HG02571 (cell line): ENCODE results near the gene FAM53C.

Source experiments
- ATAC-seq: cut with Tn5 transposase; IDR thresholded peaks from one replicate; pipeline ENCODE4 v1.9.1; 2021; ENCODE audit warnings: mild to moderate bottlenecking, moderate library complexity; ENCODE audit not compliant: unreplicated experiment

Gene FAM53C

DNA sequence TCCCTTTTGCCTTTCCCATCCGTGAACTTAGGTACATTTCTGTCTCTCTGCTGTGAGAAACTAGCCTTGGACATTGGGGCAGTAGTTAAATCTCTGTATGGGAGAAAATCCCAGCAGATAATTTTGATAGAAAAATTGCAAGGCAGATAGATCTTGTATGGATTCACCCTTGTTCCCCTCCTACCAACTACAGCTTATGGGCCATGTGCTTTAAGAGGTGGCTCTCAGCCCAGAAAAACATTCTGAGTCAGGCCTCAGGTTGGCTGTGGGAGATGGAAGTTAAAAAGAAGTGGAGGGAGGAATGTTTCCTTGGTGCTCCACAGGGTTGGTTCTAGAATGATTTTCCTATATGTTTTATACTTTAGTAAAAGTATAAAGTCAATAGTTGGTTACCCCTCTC lies 13.0 kb downstream of the FAM53C start:
- ATAC-seq = no peak

DNA sequence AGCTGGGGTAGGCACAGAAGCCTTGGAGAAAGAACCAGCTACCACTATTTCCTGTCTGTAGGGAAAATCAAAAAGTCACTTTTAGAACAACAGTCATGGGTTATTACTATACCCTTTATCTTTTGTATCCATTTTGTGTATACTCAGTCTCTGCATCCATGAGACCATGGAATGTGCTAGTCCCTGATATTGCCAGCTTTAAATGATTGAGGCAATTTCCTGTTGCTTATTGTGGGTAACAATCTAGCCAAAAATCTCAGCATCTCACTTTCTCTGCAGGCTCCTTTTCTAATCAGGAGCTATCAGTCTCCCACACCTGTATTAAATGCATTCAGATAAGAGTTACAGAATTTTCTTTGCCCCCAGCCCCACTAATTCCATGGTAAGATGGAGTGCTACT lies 13.5 kb downstream of the FAM53C start:
- no peak for ATAC-seq

DNA sequence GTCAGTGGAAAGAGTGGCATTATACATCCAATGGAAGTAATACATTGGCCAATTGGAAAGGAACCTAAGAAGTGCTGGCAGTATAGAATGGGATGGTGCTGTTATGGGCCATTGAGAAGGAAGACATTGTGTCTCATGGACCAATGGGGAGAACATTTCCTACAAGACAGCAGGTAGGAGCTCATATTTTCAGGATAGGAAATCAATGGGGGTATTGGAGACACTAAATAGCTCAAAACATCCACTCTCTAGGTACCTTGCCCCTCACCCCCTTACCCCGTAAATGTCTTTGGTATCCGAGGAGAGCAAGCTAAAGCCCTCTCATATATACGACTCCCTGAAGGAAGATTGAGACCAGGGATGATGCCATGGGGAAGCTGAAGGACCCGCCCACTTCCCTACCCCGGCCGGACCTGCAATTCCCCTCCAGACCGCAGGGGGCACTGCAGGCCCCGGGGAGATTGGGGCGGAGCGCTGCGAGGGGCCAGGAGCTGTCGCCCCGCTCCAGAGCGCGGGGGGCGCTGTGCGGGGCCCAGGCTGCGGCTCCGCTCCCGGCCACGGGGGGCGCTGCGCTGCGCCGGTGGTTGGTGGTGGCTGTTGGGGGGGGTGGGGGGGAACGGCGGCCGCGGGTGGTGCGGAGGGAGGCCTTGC lies 14.1 kb downstream of the FAM53C start, which contains the start of gene KDM3B:
TSS of gene KDM3B (plus strand) at position 615 of the 651 bp plus-strand sequence. CDS start 111 bp downstream, outside the sequence.
- peak; percentile 74 for ATAC-seq

DNA sequence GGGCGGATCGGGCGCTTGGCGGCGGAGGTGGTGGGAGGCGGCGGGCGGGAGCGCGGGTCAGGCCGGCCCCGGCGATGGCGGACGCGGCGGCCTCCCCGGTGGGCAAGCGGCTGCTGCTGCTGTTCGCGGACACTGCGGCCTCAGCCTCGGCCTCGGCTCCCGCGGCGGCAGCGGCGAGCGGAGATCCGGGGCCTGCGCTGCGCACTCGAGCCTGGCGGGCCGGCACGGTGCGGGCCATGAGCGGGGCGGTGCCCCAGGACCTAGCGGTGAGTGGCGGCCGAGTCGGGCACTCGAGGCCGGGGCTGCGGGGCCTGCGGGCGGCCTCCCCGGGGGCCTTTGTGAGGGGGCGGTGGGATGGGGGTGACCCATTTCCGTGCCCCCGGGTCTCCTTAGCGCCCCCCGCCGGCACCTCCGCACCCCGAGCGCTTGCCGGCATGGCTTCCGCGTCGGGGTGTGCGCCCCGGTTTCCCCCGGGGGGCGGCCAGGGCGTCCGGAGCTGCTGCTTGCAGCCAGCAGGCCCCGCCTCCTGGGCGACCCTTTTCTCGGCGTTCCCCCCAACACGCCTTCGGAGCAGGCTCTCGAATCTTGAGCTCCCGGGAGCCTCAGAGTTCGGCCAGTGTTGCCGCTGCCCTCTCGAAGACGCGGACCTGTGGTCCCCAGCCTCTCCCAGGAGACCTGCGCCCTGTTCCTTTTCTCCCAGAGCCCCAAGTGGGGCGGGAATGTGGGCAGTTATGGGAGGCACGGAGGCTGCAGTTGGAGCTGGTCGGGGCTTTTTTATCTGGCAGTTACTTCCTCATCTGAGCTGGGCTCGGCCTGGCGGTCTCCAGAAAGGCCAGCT lies 14.9 kb downstream of the FAM53C start:
- peak; percentile 36 for ATAC-seq

DNA sequence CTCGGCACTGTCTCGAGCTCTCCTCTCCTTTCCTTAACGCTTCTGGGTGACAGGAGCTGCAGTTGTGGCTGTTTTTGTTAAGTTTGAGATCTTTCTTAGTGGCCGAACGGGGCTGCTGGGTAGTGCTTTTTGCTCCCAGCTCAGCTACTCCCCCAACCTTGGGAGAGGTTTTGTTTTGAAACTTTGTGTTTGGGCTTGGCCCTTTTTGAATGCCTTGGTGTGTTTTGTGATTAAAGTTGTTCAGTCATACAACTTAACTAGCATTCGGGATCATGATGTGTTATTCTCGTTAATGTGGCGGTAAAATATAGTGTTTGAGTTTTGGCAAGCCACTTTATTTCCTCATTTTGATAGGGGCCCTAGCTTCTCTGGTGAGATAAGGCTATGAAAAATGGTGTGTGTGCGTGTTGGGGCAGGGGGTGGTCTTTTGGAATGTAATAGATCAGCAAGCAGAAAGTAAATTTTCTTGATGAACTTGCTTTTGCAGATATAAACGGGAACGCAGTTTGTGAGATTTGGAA lies 15.6 kb downstream of the FAM53C start:
- ATAC-seq = no peak

DNA sequence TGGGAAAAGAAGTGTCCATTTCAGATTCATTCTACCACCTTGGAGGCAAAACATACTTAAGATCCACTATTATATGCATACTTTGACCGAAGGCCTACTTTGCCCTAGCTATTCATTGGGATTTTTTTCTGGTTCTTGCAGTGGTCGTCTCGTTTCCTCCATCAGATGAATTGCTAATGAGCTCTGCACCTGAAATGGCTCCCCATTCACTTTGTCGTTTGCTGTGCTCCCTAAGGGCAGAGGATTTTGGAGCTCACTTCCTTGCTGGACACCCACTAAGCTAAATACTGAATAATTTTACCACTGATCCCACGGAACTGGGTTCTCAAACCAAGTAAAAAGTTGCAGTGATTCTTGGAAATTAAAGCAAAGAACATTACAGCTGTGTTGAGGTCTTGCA lies 16.3 kb downstream of the FAM53C start:
- ATAC-seq = no peak

DNA sequence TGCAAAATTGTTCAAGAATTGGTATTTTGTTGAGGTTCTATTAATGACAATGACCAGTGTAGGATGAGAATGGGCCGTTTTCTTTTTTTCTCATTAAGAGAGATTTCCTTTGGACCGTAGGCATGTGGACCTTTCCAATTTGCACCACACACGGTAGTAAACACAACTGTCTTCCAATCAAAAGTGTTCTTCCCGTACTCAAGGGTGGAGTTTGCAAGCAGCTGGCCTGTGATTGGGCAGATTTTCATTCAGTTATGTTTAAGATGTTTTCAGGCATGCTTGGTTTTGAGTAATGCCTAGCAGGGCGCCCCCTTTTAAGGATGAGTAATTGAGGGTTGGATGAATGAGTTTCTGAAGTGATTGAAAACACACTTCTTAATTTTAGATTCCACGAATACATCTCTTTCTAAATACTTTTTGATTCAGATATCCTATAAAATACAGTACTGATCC lies 16.9 kb downstream of the FAM53C start:
- peak; percentile 41 for ATAC-seq

DNA sequence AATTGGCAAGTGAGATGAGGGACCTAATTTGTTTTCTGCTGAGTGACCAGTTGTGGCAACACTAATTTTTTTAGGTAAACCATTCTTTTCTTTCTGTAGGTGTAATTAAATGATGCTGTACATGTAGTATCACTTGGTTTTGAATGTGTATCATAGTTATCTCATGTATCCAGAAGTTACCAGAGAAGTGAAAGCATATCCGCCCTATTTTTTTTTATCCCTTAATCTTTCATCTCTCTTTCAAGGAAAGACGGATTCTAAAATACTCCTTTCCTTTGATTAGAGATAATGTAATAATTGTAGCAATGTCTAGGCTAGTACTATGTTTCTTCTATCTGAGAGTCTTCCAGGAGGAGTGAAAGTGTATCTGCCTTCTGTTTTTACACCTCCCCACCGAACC lies 21.6 kb downstream of the FAM53C start:
- ATAC-seq = no peak

DNA sequence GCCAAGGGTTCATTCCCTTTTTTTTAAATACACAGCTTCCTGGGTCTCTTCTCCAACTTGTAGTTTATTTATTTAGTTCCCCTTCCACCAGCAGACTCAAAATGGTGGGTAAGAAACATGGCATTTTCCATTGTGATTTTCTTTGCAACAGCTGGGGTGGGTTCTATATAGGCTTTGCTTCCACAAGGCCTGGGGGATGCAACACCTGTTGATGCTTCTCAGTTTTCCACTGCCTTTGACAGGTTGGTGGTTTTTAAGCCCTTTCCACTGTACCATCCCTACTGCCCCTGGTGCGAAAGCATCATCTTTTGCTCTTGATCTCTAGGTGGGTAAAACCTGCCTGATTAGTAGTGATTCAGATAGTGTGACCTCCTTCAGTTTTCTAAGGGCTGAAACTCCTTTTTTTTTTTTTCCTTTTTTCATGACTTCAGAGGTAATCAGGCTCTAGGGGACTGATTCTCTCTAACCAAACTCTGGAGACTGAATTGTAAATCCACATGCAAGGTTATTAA lies 22.9 kb downstream of the FAM53C start:
- ATAC-seq = no peak

DNA sequence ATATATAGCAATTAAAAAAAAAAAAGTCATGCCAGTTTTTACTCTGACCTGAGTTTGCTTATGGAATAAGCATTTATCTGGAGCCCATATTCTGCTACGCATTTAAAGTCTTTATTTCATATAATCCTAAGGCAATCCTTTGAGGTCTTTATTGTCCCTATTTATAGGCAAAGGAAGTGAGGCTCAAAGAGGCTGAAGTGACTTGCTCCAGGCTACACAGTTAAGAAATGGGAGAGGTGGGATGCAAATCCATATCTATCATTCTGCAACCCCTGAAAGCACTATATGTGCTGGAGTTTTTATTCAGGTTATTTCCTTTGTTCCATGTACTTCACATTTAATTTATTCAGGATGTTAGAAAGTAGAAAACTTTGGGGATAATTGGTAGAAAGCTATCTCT lies 26.5 kb downstream of the FAM53C start:
- no peak for ATAC-seq

DNA sequence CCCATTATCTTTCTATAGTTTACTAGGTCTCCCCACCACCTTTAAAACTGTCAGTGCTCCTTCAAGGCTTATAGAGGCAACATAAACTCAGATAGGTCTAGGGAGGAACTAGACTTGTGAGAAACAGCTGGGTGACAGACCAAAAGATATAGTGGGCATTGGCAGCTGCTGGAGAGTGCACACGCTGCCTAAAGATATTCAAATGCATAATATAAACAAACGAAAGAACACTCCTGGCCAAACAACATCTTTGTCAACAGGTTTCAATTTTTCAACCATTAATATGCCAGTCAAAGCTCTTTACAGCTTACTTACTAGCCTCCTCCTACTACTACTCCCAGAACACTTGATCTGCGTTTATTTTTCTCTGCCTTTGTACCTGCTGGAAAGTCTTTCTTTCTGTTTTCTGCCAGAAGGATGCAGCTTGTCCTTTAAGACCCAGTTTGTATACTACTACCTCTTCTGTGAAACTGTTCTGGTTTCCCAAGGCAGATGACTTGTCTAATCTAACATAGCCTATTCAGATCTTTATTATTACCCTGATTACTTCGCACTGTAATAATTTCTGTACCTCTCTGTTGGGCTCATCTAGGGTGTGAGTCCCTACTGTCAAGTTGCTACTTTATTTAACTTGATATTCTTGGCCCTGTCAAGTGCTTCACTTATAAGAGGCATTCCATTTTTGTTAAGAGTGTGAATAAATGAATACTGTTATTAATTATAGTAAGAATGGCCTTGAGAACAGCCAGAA lies 28.7 kb downstream of the FAM53C start:
- ATAC-seq = no peak

DNA sequence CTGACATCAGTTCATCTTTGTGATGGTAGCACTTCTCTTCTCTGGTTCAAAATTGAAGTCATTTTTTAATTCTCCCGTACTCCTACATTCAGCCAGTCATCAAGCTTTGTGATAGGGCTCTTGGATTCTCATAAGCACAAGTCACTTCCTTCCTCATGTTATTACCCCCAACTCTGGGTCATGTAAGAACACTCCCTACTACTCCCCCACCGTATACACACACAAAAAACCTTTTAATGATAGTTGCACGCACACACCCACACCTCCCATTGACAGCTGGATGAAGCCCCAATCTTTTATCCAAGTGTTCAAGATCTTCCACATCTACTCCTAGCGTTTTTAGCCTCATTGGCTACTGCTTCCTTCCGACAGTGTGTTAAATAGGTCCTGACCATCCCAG lies 31.2 kb downstream of the FAM53C start:
- ATAC-seq = no peak

DNA sequence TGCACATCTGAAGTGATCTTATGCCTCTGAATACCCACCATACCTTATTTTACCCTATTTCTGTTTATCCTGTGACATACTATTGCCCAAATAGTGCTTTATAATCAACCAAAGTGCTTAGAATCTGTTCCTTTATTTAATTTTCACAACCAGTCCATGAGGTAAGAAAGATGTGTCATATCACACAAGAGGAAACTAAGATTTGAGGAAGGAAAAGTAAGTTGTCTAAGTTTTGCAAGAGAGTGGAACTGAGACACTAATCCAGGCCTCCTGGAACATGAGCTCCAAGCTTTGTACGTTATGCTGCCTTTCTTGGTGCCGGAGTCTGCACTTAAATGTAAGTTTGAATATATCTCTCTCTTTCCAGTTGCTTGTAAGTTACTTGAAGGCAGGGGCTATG lies 31.6 kb downstream of the FAM53C start:
- no peak for ATAC-seq

DNA sequence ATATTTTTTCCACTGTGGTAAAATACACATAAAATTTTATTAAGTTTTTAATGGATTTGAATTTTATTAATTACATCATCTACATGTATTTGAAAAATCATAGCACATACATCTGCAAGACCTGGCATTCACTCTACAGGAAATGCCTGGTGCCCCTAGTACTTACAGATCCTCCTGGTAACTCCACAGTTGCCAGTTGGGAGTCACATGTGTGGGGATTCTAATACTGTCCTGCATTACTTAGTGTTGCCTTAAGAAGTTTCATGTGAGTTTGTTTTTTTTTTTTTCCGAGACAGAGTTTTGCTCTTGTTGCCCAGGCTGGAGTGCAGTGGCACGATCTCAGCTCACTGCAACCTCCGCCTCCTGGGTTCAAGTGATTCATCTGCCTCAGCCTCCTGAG lies 32.5 kb downstream of the FAM53C start:
- ATAC-seq = no peak

DNA sequence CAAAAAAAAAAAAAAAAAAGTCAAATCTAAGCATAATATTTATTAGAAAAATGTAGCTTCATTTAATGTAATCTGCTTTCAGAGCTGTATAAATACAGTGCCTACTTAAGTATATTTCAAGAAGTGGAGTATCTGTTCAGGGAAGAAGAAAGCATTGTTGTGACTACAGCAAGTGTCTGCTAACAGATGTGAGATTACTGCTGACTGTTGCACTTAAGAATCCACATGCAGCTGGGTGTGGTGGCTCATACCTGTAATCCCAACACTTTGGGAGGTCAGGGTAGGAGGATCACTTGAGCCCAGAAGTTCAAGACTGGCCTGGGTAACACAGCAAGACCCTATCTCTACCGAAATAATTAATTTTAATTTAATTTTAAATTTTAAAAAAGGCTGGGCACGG lies 33.4 kb downstream of the FAM53C start:
- no peak for ATAC-seq

DNA sequence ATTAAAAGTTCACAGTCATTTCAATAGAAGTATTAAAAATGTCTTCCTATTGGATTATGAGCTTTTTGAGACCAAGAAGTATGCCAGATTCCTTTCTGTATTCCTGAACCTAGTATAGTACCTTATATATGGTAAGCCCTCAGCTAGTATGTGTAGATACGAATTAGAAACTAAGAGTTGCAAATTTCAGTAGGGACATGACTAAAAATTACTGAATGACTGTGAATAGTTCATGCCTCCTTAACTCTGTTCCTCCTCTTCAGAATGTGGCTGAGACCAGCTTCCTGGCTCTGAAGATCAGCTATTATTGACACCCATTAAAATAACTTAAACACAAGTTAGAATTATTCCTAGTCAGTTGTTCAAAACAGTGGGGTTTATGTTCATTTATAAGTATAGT lies 34.2 kb downstream of the FAM53C start:
- ATAC-seq = peak; percentile 54

DNA sequence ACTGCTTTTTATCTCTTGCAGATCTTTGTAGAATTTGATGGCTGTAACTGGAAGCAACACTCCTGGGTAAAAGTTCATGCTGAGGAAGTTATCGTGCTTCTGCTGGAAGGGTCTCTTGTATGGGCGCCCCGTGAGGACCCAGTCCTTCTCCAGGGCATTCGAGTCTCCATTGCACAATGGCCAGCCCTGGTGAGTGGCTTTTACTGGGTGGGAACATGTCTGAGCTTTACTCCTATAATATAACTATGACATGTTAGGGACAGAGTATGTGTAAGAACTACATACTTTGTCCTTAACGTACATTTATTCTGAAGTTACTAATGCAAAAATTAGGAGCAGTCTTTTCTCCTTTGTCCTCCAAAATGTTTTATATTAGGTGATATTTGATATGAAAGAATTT lies 34.6 kb downstream of the FAM53C start:
- ATAC-seq = no peak

DNA sequence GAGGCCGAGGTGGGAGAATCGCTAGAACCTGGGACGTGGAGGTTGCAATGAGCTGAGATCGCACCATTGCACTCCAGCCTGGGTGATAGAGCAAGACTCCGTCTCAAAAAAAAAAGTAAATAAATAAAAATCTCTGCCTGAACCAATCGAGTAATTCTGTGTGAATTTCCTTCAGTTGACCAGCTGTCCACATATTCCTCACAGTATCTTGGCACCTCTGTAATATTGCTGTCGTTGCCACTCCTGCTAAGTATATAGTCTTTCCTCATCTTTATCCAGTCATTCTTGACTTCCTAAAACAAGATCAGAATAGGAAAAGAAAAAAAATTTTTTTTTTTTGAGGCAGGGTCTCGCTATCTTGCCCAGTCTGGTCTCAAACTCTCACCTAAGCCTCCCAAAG lies 44.3 kb downstream of the FAM53C start:
- no peak for ATAC-seq

DNA sequence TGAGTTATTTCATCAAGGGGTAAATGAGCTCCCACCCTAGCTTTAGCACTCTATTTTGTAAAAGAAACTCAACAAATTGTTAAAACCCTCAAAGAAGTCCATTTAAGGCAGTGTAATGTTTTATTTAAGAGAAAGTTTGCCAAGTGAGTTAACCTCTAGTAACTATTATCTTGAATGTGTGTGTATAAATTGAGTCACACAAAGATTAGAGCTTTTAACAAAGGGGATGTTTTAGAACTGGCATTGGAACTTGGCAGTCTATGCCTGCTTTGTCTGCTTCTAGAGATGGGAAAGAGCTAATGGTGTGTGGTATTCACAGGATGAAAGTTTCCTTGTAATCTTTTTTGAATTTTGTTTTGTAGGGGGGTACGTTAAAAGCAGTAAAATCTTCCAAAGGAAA lies 47.6 kb downstream of the FAM53C start:
- no peak for ATAC-seq

DNA sequence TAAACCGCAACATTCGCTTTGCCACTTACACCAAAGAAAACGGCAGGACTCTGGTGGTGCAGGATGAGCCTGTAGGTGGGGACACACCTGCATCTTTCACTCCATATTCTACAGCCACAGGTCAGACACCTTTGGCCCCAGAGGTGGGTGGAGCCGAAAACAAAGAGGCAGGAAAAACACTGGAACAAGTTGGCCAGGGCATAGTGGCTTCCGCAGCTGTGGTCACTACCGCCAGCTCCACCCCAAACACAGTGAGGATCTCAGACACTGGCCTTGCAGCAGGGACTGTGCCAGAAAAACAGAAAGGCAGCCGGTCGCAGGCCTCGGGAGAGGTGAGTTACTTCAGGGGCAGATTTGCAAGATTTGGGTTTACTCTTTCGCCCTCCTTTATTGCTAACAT lies 48.2 kb downstream of the FAM53C start:
- no peak for ATAC-seq

DNA sequence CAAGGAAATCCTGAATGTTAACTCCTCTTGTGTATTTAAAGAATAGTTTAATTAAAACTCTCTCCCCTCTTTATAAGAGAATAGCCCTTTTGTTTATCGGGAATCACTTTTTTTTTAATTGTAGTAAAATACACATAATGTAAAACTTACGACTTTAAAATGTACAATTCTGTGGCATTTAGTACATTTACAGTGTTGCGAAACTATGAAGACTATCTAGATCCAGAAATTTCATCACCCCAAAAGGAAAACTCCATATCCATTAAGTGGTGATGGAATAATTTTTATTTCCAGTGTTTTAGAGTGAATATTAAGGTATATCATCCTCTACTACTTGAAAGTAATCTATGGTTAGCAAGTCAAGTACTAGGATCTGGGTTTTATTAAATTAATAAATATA lies 51.3 kb downstream of the FAM53C start:
- ATAC-seq = no peak
